Measurements from ENCODE around the gene PTDSS2.

DNA sequence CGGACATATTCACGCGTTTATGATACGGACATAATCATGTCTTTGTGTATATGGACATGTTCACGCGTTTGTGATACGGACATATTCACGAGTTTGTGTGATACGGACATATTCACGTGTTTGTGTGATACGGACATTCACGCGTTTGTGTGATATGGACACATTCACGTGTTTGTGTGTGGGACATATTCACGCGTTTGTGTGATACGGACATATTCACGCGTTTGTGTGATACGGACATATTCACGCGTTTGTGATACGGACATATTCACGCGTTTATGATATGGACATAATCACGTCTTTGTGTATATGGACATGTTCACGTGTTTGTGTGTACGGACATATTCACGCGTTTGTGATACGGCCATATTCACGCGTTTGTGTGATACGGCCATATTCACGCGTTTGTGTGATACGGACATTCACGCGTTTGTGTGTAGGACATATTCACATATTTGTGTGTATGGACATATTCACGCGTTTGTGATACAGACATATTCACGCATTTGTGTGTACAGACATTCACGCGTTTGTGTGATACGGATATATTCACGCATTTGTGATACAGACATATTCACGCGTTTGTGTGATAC, 24.9 kb downstream of the PTDSS2 start:
- TF ChIP-seq CTCF (IDR thresholded peaks at IDR 0.05), result no peak
- no peak for TF ChIP-seq POLR2A (IDR thresholded peaks at IDR 0.05)

All from right lobe of liver (tissue), 4 donors.